Measurements from ENCODE around the gene TNIK.
"Not testable (repeated sequence)": the region's sequence is repeated elsewhere in the genome, so short reads cannot be mapped to it uniquely, and the experiment has no call there.

The TNIK gene

DNA sequence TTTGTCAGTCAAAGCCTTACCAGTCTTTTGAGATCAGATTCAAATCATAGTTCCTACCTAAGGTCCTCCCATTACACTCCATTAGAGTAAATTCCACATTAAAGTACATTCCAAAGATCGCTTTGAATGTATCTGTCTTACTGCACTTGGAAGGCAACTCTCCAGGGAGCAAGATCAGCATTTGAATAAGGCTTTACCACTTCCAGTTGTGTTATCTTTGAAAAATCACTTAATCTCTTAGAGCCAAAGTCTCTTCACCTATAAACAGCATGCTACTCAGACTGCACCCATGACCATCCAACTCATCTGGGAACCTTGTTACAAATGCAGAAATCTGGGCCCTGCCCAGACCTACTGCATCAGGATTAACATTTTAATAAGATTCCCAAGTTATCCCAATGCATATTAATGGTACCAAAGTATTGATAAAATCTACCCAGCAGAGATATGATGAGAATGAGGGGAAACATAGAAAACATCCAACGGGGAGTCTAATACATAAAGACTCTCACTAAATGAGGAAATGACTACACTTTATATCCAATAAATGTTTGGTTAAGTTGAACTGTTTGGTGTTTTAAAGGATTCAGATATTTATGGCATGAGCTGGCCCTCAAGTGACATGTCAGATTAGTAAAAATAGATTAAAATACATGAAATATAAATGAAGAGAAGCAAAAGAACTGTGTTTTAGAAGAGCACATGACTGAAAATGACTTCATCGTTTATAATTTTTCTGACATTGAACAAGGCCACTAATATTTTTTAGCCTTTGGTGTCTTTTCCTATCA, 75.9 kb downstream of the TNIK start:
- DNase-seq (ENCODE audit: low read depth in 2 of 2) = no peak

DNA sequence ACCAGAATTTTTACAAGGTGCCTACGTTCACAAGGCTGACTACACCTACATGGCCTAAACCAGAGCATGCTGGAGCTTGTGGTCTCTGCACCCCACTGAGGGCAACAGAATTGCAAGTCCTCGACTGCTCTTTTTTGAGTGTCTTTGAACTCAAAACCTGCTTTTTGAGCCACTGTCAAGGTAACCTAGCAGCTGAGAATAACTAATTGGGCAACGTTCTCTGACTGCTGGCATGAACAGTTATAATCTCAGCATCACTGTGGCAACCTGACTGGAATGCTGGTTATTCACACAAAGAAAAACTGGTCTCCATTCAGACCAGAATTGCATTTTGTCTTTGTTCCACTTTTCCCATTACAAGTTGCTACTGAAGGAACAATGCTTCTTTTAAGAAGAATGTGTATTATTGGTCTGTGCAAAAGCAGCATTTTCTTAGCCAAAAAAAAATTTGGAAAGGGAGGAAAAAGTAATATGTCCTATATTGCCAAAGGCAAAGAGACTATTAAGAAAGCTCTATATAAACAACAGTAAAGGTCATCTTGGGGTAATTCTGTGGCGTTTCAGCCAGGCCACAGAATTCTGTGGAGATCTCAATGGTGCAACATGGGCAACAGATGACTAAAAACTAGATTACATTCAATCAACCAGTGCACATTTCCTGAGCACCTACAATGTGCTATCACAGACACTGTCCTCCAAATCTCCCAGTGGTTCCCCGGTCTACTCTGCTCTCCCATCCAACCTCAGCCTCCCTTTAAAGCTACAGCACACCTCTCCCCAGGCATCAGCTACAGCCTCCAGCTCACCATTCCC, 76.8 kb downstream of the TNIK start:
- DNase-seq (ENCODE audit: low read depth in 2 of 2) = no peak

DNA sequence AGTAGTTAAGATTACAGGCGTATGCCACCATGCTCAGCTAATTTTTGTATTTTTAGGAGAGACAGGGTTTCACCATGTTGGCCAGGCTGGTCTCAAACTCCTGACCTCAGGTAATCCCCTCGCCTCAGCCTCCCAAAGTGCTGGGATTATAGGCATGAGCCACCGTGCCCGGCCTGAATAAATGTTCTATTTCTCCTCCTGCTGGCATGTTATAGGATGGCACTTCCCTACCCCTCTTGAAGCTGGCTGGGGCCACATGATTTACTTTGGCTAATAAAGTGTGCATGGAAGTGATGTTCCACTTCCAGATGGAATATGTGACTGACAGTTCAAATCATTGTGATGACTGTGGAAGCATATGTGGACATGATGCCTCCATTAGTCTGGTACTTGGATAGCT, 77.9 kb downstream of the TNIK start:
- not testable (repeated sequence) for DNase-seq (ENCODE audit: low read depth in 2 of 2)

DNA sequence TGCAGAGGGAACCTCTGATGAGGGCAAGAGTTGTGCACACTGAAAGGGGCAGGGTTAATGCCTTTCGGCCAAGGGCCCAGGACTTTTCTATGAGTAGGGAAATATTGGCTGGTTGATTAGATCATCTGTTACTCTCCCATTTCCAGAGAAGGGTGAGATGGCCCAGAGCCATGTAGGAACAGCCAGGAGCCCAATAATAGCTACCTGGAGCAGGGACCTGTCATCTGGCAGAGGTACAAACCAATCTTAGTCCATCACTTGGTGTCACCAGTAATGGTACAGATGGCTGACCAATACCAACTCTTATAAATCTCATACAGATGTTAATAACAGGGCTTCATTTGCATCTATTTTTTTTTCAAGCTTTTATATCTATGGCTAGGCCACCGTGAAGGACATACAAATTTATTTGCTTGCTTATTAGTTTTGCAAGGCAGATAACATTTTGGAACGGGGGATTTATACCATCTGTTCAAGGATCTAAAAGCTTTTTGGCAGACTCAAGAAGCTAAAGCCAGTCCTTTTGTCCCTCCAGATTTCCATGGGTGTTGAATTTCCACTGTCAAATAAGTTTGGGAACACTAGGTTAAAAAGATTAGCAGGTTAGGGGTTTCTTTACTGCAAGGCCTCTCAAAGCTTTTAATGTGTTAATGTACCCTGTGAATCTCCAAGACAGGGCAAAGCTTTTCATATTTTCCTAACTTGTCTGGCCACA, 79.3 kb downstream of the TNIK start:
- no peak for DNase-seq (ENCODE audit: low read depth in 2 of 2)

DNA sequence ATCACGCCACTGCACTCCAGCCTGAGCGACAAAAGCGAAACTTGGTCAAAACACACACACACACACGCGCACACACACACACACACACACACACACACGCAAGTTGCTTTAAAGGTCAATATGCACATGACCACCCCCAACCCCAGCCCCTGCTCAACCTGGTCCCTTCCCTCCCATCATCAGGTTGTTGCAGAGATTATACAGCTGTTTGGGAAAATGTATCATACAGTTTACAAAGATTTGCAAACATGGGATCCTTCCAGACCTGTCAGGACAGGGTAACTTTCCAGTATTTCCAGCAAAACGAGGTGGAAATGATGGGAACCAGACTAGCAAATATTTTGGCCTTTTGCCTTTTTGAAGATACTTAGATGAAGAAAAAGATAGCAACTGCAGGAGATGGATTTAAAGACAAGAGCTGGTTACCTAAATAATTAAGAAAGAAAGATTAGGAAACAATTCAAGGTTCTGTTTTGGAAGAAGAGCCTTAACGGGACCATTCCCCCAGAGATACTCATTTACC, 80.2 kb downstream of the TNIK start:
- no peak for DNase-seq (ENCODE audit: low read depth in 2 of 2)

DNA sequence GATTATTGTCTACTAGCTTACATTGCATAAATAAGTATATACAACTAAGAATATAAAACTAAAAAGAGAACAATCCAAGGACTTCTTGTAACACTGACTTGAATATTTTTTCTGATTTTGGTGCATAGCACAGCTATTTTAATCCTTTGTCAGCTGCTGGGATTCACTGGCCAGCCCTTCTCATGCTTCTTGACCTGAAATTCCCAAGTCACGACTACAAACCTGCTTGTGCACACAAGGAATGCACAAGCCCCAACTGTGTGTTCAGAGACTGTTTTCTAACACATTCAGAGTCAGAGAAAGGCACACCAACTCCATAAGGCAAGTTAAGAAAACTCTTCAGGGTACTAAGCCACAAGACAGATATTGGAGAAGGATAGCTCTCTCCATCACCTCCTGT, 80.9 kb downstream of the TNIK start:
- DNase-seq (ENCODE audit: low read depth in 2 of 2) = no peak

DNA sequence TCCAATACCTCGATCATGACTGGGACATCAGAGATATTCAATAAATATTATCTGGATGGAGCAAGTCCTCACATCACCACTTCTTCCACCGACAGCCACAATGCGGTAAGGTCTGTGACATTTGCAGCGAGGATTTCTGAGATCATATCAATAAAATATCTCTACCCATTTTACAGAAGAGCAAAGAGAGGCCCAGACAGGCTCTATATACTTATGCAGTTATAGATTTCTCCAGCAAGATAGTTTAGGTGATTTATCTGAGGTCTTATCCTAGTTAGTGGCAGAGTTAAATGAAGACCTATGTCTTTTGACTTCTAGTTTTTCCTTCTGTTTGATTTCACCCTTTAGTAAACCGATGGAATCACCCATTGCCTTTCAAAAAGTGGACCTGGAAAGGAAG, 81.6 kb downstream of the TNIK start:
- DNase-seq (ENCODE audit: low read depth in 2 of 2) = no peak

DNA sequence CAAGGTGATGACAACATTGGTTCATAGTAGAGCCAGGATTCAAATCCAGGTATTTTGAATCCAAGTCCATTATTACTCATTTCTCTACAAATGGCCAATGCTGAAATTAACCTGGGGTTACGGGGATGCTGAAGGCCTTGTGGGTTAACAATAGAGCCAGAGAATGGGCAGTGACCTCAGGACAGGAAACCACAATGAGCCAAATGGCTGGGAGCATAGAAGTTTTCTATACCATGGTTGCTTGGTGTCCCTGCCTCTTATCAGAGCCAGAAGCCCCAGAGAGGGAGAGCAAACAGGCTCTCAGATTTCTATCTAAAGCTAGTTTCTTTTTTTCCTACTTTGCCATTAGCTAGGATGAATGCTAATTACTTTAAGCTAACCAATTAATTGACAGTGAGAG, 82.3 kb downstream of the TNIK start:
- no peak for DNase-seq (ENCODE audit: low read depth in 2 of 2)

DNA sequence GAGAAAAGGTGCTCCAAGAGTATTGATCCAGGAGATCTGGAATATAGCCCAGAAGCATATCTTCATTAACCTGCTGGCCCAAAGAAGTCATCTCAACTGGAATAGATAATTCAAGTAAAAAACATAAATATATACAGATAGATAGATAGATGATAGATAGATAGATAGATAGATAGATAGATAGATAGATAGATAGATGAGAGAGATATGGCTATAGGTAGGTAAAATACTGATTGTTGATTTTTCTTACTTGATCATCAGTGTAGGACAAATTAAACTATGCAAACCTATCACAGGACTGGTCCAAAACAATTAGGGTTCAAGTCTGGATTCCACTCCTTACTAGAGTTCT, 83.6 kb downstream of the TNIK start:
- no peak for DNase-seq (ENCODE audit: low read depth in 2 of 2)

DNA sequence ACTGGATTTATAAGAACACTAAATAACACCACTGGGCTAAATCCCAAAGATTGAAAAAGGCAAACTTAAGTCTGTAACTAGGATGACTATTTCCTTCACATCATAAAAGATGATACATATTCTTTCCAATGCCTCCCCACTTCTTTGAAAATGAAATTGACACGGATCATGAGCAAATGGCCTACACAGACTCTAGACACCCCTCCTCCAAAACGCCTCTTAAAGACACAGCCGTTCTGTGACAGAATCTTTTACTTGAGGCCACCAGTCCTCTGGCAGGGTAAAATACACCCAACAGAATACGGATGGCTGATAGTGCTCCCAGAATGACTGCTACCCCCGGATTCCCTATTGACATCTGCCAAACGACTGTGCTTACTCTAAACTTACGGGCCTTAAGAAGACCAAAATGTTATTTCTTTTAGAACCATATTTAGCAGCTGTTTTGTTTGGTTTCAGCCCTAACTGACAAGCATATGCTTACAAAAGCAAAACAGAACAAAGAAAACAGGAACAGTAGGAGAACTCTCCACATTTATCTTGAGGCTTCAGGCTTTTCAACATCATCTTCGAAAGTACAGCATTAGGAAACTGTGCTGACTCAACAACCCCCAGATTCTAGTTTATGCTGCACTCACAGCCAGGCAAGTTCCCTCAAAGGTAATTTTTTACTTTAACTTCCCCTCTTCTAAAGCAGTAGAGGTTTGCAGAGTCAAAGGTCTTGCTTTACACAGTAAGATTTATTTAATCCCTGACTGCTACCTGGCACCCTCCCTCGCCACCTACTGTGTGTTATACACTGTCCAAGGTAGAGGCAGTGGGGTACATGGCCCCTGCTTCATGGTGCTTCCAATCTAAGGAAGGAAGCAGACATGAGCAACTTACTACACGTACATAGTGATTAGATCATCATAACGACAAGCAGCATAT, 84.3 kb downstream of the TNIK start:
- DNase-seq (ENCODE audit: low read depth in 2 of 2) = no peak

DNA sequence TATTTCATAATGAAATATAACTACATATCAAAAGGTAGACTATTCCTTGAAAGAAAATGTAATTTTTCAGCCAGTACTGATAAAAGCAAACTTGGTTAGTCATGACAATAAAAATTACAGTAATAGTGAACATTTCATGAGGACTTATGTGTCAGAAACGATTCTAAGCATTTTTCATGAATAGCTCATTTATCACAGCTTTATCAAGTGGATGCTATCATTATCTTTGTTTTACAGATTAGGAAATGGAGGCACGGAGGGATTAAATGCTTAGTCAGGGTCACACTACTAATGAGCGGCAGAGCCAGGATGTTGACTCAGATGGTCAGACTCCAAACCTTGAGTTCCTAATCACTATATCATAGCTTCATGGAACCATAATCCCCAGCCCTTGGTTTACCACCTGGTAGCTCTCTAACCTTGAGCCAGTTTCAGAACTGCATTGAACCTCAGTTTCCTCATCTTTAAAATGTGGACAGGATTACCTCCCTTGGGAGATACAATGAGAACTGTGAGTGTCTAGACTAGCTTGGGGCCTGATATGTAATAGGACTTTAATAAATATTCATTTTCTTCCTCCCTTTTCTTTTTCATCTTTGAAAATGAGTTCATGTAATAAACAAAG, 85.4 kb downstream of the TNIK start:
- no peak for DNase-seq (ENCODE audit: low read depth in 2 of 2)

DNA sequence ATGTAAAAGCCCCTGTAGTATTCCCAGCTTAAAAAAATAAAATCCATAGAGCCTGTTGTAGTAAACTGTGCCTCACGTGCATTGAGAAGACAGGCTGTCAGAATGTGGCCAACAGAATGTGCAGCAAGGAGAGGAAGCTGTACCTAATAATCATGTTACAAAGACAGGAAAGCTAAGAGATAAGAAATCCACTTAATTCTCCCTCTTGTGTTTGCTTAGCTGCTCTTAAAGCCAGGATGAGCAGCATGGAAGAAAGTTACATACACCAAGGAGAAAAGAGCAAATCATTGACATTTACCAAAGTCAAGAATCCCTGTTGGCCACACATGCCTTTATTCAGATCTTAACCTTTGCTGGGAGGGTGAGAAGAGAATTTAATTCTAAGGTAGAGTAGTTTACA, 85.9 kb downstream of the TNIK start:
- DNase-seq (ENCODE audit: low read depth in 2 of 2) = no peak

DNA sequence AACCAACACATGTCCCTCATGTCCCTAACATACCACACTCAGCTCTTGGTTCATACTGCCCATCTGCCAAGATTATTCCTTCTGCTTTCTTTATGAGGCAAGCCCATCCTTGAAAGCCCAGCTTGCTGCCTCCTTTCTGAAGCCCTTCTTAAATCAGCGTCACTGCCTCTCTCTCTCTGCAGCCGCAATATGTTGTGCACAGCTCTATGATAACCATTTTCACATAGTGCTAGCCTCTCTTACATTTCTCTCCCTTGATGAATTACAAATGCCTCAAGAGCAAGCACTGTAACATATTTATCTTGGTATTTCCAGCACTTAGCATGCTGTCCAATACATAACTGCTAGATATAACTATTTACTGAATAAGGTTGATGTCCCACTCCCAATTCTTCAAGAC, 86.5 kb downstream of the TNIK start:
- no peak for DNase-seq (ENCODE audit: low read depth in 2 of 2)

DNA sequence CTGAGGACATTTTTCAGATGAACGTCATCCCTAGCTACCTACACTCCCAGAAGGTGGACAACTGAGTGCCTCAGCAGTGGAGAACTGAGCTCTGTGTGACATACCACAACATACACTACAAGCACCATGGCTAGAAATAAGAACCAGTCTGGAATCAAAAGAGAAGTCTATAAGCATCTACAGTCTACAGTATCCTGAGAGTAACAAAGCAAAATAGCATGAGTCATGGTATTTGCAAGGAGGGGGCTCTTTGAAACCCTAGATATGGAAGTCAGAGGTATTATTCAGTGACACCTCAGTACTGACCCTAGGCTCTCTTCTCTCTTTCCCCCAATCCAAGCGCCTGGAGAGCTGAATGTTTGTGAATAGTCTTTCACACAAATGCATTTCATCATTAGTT, 87.5 kb downstream of the TNIK start:
- DNase-seq (ENCODE audit: low read depth in 2 of 2) = no peak

DNA sequence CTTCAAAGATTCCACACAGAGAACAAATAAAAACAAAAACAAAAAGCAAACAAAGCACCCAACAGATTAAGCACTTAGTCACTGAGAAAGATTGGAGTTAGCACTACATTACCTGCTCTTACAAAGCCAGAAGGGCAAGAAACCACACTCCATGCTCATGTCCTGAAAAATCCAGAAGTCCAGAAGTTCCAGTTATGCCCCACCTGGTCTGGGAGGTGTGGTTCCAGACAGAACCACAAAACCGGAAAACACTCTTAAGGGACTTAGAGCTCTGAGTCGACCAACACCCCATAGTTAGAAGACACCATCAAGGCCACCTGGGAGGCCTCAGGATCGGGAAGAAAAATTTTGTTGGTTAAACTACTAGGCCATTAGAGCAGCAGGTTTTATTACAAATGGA, 88.9 kb downstream of the TNIK start:
- no peak for DNase-seq (ENCODE audit: low read depth in 2 of 2)

DNA sequence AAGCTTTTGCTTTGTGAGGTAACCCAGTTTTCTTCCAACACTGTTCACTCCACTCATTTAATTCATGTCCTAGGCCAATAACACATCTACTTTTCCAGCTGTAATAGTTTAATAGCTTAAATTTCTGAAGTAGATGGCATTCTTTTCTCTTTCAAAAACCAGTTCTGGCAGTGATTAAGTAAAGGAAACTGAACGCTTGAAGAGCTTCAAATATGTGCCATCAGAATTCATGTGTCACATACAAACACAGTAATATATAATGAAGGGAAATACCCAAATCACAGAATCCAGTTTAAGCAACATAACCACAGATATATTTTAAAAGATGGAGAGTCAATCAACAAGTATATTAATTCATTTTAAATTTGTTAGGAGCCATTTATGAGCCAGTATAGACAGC, 91.0 kb downstream of the TNIK start:
- no peak for DNase-seq (ENCODE audit: low read depth in 2 of 2)

DNA sequence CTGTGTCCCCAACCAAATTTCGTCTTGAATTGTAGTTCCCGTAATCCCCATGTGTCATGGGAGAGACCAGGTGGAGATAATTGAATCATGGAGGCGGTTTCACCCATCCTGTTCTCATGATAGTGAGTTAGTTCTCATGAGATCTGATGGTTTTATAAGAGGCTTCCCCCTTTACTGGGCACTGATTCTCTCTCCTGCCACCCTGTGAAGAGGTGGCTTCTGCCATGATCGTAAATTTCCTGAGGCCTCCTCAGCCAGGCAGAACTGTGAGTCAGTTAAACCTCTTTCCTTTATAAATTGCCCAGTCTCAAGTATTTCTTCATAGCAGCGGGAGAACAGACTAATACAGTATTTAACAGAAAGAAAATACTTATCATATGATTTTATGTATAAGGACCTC, 93.5 kb downstream of the TNIK start:
- not testable (repeated sequence) for DNase-seq (ENCODE audit: low read depth in 2 of 2)

DNA sequence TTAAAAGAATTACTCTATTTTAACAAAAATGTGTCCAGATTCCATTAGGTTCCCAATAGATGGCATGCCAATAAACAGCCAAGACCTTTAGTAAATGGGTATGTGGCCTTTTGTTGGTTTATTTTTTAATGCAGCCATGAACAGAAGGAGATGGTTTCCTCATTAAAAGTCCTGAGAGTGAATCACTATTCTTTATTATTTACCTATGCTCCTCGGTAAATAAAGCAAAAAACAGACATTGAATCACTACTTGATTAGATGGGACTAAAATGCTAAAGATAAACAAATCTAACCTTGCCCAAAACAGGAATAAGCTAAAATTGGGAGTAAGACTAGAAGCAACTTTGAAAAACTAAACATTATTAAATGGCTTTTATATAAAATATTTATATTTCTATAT, 94.2 kb downstream of the TNIK start:
- DNase-seq (ENCODE audit: low read depth in 2 of 2) = no peak

DNA sequence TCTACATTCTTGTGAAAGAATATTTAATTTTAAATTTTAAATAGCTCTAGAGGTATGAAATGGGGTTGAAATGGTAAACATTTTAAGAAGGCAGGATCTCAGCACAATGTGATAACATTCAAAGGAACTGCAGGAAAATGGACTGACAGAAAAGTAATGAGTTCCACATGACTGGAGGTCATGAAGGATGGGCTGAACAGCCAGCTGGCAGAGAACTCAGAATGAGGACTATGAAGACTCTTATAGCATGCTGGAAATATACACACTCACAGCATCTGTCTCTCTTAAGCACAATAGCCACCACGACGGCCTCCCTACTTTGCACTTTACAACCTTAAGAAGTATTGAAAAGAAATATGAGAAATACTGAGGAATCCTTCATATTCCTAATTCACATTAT, 94.7 kb downstream of the TNIK start:
- DNase-seq (ENCODE audit: low read depth in 2 of 2) = no peak

DNA sequence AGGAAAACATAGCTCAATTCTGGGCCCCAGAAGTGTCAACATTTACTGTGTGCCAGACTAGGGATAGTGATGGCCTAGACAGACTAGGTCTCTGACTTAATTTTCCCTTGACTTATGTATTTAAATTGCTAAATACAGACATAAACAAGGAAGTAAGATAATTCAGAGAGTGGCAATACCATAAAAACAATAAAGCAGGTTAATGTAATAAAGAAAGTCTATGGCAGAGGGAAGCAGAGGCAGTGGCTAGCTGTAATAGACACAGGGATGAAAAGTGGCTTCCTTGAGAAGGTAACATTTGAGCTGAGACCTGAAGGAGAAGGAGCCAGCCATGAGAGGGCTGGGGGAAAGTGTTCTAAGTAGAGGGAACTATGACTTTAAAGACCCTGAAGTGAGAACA, 95.7 kb downstream of the TNIK start:
- DNase-seq (ENCODE audit: low read depth in 2 of 2) = no peak

DNA sequence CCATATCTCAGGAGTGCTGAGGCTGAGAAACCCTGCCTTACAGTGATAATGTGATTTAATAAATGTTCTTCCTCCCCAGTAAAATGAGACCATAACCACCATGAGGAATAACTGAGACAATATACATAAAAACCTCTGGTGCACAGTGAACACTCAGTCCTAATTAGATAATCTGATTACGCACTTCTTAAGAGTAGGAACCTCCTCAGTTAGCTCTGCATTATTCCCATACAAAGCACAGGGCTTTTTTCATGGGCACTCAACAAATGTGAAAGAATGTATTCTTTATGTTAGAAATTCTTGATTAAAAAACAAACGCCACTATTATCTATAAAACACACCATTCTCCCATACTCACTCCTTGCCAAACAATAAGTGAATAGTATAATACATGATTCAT, 97.0 kb downstream of the TNIK start:
- DNase-seq (ENCODE audit: low read depth in 2 of 2) = no peak

Measured in stimulated activated CD4-positive, alpha-beta T cell treated with anti-CD3 and anti-CD28 coated beads, Interleukin-1b, Interleukin-23, amount 100 ng/mL, for 1 hour (primary cell).